Loucy (cell line): ENCODE measurements around the gene FGF11.

Experiments
- H2AFZ ChIP-seq: fragments of 200-600 bp; sonication (generic); 2 replicates; pipeline ENCODE4 v1.6.0; 2016; ENCODE audit warnings: antibody characterized with exemption, mild to moderate bottlenecking, low read length, moderate library complexity
- H3F3A ChIP-seq: fragments of 200-600 bp; 2 replicates; pipeline ENCODE4 v1.6.0; 2016; ENCODE audit warnings: antibody characterized with exemption, low read depth, mild to moderate bottlenecking
- H3K27me3 ChIP-seq: fragments of 200-600 bp; sonication (generic); 2 replicates; pipeline ENCODE4 v1.6.1; 2014; ENCODE audit warnings: low read length, mild to moderate bottlenecking; ENCODE audit not compliant: insufficient read depth, poor library complexity, severe bottlenecking
- H3K36me3 ChIP-seq: fragments of 200-600 bp; sonication (generic); 2 replicates; pipeline ENCODE4 v1.6.1; 2016; ENCODE audit warnings: low read length; ENCODE audit not compliant: insufficient read depth
- H3K4me1 ChIP-seq: fragments of 200-600 bp; sonication (generic); 2 replicates; pipeline ENCODE4 v1.5.1; 2014; ENCODE audit warnings: low read length, mild to moderate bottlenecking; ENCODE audit not compliant: insufficient read depth, poor library complexity, severe bottlenecking
- H3K4me2 ChIP-seq: fragments of 200-600 bp; sonication (generic); 2 replicates; pipeline ENCODE4 v1.6.0; 2014; ENCODE audit warnings: antibody characterized with exemption, low read length, low read depth, mild to moderate bottlenecking; ENCODE audit not compliant: poor library complexity, severe bottlenecking
- H3K4me3 ChIP-seq: fragments of 200-600 bp; sonication (generic); 2 replicates; pipeline ENCODE4 v1.5.1; 2014; ENCODE audit warnings: low read length, mild to moderate bottlenecking, mixed read lengths; ENCODE audit not compliant: poor library complexity, severe bottlenecking
- H3K79me2 ChIP-seq: fragments of 200-600 bp; sonication (generic); 2 replicates; pipeline ENCODE4 v1.6.1; 2014; ENCODE audit warnings: low read length; ENCODE audit not compliant: insufficient read depth
- H3K9ac ChIP-seq: fragments of 200-600 bp; sonication (generic); 2 replicates; pipeline ENCODE4 v1.6.0; 2014; ENCODE audit warnings: mild to moderate bottlenecking, low read depth, low read length, moderate library complexity; ENCODE audit not compliant: poor library complexity, severe bottlenecking
- H3K9me2 ChIP-seq: fragments of 200-600 bp; sonication (generic); replicated peaks from 2 replicates; pipeline ENCODE4 v1.6.1; 2016; ENCODE audit warnings: low read depth, low read length, mixed read lengths
- H3K9me3 ChIP-seq: fragments of 200-600 bp; sonication (generic); 2 replicates; pipeline ENCODE4 v1.6.1; 2014; ENCODE audit warnings: mild to moderate bottlenecking, antibody characterized with exemption, low read length, low read depth; ENCODE audit not compliant: insufficient read depth
- H4K20me1 ChIP-seq: fragments of 200-600 bp; sonication (generic); 2 replicates; pipeline ENCODE4 v1.6.0; 2014; ENCODE audit warnings: antibody characterized with exemption, low read length, mild to moderate bottlenecking; ENCODE audit not compliant: insufficient read depth, poor library complexity, severe bottlenecking
- EZH2phosphoT487 ChIP-seq: fragments of 200-600 bp; IDR thresholded peaks from 2 replicates; pipeline ENCODE4 v1.6.1; 2018; ENCODE audit warnings: antibody characterized with exemption, mild to moderate bottlenecking, moderate library complexity, borderline replicate concordance
- TF ChIP-seq, protein P1 (sequence below): fragments of 200-600 bp; sonication (generic); conservative IDR thresholded peaks from 2 replicates; pipeline ENCODE4 v1.5.1; 2014; ENCODE audit warnings: mild to moderate bottlenecking, antibody characterized with exemption, low read length

The FGF11 gene

DNA sequence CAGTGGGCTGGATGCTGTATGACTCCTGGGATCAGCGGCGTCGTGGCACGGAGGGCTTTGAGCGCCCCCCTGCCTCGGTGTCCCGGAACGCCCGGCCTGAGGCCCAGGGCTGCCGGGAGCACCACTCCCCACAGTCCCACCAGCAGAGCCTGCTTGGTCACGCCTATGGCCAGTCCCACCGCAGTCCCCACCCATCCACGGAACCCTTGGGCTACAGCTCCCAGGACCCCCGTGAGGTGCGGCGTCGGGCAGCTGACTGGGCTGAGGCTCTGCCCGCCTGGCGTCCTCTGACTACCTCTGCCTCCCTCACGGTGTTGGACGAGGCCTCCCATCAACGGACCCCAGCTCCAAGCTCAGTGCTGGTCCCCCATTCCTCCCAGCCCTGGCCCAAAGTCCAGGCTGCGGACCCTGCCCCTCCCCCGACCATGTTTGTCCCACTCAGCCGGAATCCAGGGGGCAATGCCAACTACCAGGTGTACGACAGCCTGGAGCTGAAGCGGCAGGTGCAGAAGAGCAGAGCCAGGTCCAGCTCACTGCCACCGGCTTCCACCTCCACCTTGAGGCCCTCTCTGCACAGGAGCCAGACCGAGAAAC lies 12.3 kb upstream of the FGF11 start:
- H3K4me2 ChIP-seq, result no peak overlapping the region
- no peak for TF ChIP-seq EZH2phosphoT487
- TF ChIP-seq, protein P1, sequence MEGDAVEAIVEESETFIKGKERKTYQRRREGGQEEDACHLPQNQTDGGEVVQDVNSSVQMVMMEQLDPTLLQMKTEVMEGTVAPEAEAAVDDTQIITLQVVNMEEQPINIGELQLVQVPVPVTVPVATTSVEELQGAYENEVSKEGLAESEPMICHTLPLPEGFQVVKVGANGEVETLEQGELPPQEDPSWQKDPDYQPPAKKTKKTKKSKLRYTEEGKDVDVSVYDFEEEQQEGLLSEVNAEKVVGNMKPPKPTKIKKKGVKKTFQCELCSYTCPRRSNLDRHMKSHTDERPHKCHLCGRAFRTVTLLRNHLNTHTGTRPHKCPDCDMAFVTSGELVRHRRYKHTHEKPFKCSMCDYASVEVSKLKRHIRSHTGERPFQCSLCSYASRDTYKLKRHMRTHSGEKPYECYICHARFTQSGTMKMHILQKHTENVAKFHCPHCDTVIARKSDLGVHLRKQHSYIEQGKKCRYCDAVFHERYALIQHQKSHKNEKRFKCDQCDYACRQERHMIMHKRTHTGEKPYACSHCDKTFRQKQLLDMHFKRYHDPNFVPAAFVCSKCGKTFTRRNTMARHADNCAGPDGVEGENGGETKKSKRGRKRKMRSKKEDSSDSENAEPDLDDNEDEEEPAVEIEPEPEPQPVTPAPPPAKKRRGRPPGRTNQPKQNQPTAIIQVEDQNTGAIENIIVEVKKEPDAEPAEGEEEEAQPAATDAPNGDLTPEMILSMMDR, result no peak
- H3F3A ChIP-seq, result no peaks in the 10 kb centered on the region
- no peaks in the 10 kb centered on the region for H3K36me3 ChIP-seq
- H3K4me3 ChIP-seq, result no peak overlapping the region
- no peaks in the 10 kb centered on the region for H3K4me1 ChIP-seq
- H3K9ac ChIP-seq, result no peak overlapping the region
- no peak overlapping the region for H2AFZ ChIP-seq
- H3K9me3 ChIP-seq, result no peaks in the 10 kb centered on the region
- H3K79me2 ChIP-seq, result no peaks in the 10 kb centered on the region
- H3K9me2 ChIP-seq, result no peaks in the 10 kb centered on the region
- H3K27me3 ChIP-seq, result no peaks in the 10 kb centered on the region
- H4K20me1 ChIP-seq, result no peaks in the 10 kb centered on the region

DNA sequence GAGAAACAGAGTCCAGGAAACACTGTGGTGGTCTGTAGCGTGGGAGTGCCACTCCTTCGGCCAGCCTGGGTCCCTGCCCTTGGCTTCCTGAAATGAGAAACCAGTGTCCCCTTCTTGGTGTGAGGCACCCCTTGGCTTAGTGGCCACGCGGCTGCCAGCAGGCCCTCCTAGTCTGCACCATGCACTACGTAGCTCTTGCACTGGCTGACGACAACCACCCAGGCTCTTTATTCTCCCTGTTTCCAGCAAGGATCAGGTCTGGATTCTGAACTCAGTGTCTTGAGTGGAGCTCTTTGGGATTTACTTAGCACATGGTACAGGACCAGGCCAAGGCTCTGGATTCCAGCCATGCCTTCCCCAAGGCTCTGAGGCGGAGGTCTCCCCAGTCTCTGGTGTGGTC lies 11.8 kb upstream of the FGF11 start:
- Histone ChIP-seq H3K4me3 (no peak overlapping the region), H3K4me1 (no peaks in the 10 kb centered on the region), H2AFZ (no peak overlapping the region), H3K9me2 (no peaks in the 10 kb centered on the region), H3K27me3 (no peaks in the 10 kb centered on the region), H3F3A (no peaks in the 10 kb centered on the region), H3K9me3 (no peaks in the 10 kb centered on the region), H3K36me3 (no peaks in the 10 kb centered on the region), H4K20me1 (no peaks in the 10 kb centered on the region), H3K79me2 (no peaks in the 10 kb centered on the region), H3K4me2 (no peak overlapping the region), H3K9ac (no peak overlapping the region)
- TF ChIP-seq, protein P1, result no peak
- TF ChIP-seq EZH2phosphoT487, result no peak

DNA sequence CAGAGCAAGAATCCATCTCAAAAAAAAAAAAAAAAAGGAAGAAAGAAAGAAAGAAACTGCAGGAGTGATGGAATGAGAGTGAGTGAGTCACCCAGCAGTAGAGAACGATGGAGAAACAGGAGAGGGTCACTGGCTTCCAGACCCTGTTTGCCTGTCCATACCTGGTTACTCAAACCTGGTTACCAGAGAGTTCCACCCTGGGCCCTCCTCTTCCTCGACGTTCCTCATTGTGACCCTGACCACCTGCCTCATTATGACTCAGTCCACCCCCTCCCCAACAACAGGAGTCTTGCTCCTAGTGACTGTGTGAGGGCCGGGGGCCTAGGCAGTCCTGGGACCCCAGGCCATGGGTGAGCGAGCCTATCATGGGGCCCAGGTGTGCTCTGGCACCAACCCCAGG lies 10.8 kb upstream of the FGF11 start, which contains the start of gene SPEM3:
Gene SPEM3 (plus strand): TSS at position 301 of the 400 bp plus-strand sequence. CDS start 46 bp downstream, at position 347.
- TF ChIP-seq EZH2phosphoT487, result no peak
- TF ChIP-seq, protein P1, result no peak
- no peak within 1 kb of the TSS for H3K4me2 ChIP-seq
- H3K4me1 ChIP-seq, result no peaks in the 10 kb centered on the region
- H2AFZ ChIP-seq, result no peak within 1 kb of the TSS
- H3K9me2 ChIP-seq, result no peaks in the 10 kb centered on the region
- H3K4me3 ChIP-seq, result no peak within 1 kb of the TSS
- no peaks in the 10 kb centered on the region for H3K9me3 ChIP-seq
- H3K36me3 ChIP-seq, result no peaks in the 10 kb centered on the region
- H3F3A ChIP-seq, result no peaks in the 10 kb centered on the region
- H3K9ac ChIP-seq, result no peak within 1 kb of the TSS
- H3K27me3 ChIP-seq, result no peaks in the 10 kb centered on the region
- no peaks in the 10 kb centered on the region for H4K20me1 ChIP-seq
- no peaks in the 10 kb centered on the region for H3K79me2 ChIP-seq
